Hepatocyte (in vitro differentiated cells): ENCODE results near the gene ZFHX2. TPM values are rescaled to one million over a fixed set of nuclear protein-coding genes. Genes with fewer than 3 reads are reported as not detected.
A peak's percentile ranks its signal among the peaks of the same experiment; 100 is the strongest.

Experiments used
- DNase-seq: peaks from one replicate; pipeline ENCODE4 v3.0.0-alpha.2; 2016; ENCODE audit warnings: low spot score
- H2AFZ ChIP-seq: fragments of 200-600 bp; sonication (generic); 2 replicates; pipeline ENCODE4 v1.6.0; 2016; ENCODE audit warnings: antibody characterized with exemption, mild to moderate bottlenecking
- H3K27ac ChIP-seq: fragments of 200-600 bp; sonication (generic); 2 replicates; pipeline ENCODE4 v1.5.1; 2016; ENCODE audit warnings: mild to moderate bottlenecking
- H3K27me3 ChIP-seq: fragments of 200-600 bp; sonication (generic); 2 replicates; pipeline ENCODE4 v1.6.1; 2016
- H3K36me3 ChIP-seq: fragments of 200-600 bp; sonication (generic); replicated peaks from 2 replicates; pipeline ENCODE4 v1.5.1; 2016; ENCODE audit warnings: low read depth; ENCODE audit not compliant: insufficient read depth
- H3K4me1 ChIP-seq: fragments of 200-600 bp; sonication (generic); 2 replicates; pipeline ENCODE4 v1.5.1; 2016; ENCODE audit warnings: mild to moderate bottlenecking, moderate library complexity; ENCODE audit not compliant: insufficient read depth
- H3K4me2 ChIP-seq: fragments of 200-600 bp; sonication (generic); 2 replicates; pipeline ENCODE4 v1.6.0; 2016
- H3K4me3 ChIP-seq: fragments of 200-600 bp; sonication (generic); 2 replicates; pipeline ENCODE4 v1.5.1; 2016; ENCODE audit warnings: mild to moderate bottlenecking
- H3K79me2 ChIP-seq: fragments of 200-600 bp; sonication (generic); 2 replicates; pipeline ENCODE4 v1.6.0; 2017; ENCODE audit warnings: mild to moderate bottlenecking
- H3K9me2 ChIP-seq: fragments of 200-600 bp; sonication (generic); replicated peaks from 2 replicates; pipeline ENCODE4 v1.6.0; 2017; ENCODE audit warnings: mild to moderate bottlenecking; ENCODE audit not compliant: insufficient read depth
- H3K9me3 ChIP-seq: fragments of 200-600 bp; sonication (generic); 2 replicates; pipeline ENCODE4 v1.5.1; 2016; ENCODE audit warnings: low read depth, mild to moderate bottlenecking
- H4K20me1 ChIP-seq: fragments of 200-600 bp; sonication (generic); 2 replicates; pipeline ENCODE4 v1.6.0; 2016; ENCODE audit warnings: mild to moderate bottlenecking; ENCODE audit not compliant: insufficient read depth, poor library complexity, severe bottlenecking
- EZH2 ChIP-seq: fragments of 200-600 bp; sonication (generic); IDR thresholded peaks from 2 replicates; pipeline ENCODE4 v1.6.1; 2016; ENCODE audit warnings: antibody characterized with exemption, mild to moderate bottlenecking, borderline replicate concordance
- EZH2phosphoT487 ChIP-seq: fragments of 200-600 bp; sonication (generic); IDR thresholded peaks from one replicate; pipeline ENCODE4 v1.6.1; 2018; ENCODE audit warnings: antibody characterized with exemption, mild to moderate bottlenecking, low read depth, moderate library complexity; ENCODE audit not compliant: unreplicated experiment, severe bottlenecking
- WGBS: methylation state at CpG from one replicate; pipeline ENCODE4 v1.1.6; 2016; ENCODE audit warnings: low lambda C conversion rate; ENCODE audit errors: missing lambda C conversion rate; 5-methylcytosine and 5-hydroxymethylcytosine counted together
- polyA plus RNA-seq: library from polyadenylated mRNA; unstranded; fragments of >200 nt; fragmentation: Nextera tagmentation; extraction: Ambion mirVana; gene quantifications from 2 replicates; pipeline ENCODE4 v1.2.1, GENCODE V29; 2016
- total RNA-seq: library from RNA; depleted of rRNA; stranded (reverse); fragments of >200 nt; gene quantifications from 2 replicates; pipeline ENCODE4 v1.2.3, GENCODE V29; 2014
- TF ChIP-seq, protein P1 (sequence below): fragments of 200-600 bp; sonication (generic); IDR thresholded peaks from 2 replicates; pipeline ENCODE4 v1.5.1; 2016; ENCODE audit warnings: antibody characterized with exemption, mild to moderate bottlenecking; ENCODE audit not compliant: poor library complexity

Gene ZFHX2
- total and polyA plus RNA-seq, 2 experiments from 2014 or later: 1.4 to 1.5 TPM

DNA sequence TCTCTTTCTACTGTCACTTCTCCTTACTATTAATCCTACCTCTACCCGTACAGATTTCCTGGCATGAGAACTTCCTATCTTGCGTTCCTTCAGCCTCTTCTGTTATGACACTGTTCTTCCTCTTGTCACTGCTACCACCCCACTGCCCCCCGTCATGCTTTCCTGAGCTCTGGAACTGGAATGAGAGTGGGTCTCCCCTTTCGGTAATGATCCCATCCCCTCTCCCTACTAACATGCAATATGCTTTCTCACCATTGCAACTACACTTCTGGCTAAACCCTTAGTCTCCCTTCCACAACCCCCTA is 20.9 kb upstream of the ZFHX2 start:
- no peak for DNase-seq
- H2AFZ ChIP-seq: no peak overlapping the region
- 91% methylated on average over 4 of the region's 4 CpGs for WGBS

DNA sequence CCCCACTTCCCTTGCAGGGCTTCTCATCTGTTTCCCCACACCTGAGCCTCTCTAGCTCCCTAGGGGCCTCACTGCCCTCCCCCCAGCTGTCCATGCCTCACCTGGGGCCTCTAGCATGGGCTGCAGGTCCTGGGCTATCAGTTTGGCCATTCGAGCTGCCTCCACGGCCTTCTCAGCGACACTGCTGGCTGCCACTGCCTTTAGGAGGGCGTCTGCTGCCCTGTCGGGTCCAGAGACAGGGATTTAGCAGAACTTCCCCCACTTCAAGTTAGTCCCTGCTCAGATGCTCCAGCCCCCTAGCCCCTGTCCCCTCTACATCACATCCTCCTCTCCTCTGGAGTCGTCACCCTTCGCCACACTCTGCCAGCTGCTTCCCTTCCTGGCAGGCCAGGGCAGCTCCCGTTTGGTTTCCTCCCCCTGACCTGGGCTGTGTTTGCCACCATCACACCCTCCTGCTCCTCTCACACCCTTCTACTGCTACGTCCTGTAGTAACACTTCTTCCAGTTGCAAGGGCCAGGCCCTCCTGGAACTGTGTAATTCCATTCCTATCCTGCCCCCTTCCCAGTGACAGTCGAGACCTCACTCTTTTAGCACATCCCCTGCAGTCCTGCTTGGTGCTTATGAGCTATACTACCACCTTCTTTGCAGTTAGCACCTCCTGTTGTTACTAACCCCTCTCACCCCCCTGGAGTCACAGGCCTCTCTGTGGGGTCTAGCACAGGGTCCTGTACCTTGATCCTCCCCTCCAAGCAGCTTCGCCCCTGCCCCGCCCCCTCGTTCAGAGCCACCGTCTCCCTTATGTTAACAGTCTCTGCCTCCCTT is 20.3 kb upstream of the ZFHX2 start:
- H2AFZ ChIP-seq: no peak overlapping the region

More for the DNA sequence above, 20.9 kb upstream of the ZFHX2 start:
- H3K27ac ChIP-seq: no peak overlapping the region
- H3K79me2 ChIP-seq: no peaks in the 10 kb centered on the region
- no peak overlapping the region for H3K4me3 ChIP-seq
- H3K36me3 ChIP-seq: no peaks in the 10 kb centered on the region
- H3K9me3 ChIP-seq: no peaks in the 10 kb centered on the region
- no peaks in the 10 kb centered on the region for H3K9me2 ChIP-seq
- no peaks in the 10 kb centered on the region for H4K20me1 ChIP-seq
- H3K4me2 ChIP-seq: no peak overlapping the region
- TF ChIP-seq EZH2phosphoT487 (no peak), EZH2 (no peak)
- TF ChIP-seq, protein P1, sequence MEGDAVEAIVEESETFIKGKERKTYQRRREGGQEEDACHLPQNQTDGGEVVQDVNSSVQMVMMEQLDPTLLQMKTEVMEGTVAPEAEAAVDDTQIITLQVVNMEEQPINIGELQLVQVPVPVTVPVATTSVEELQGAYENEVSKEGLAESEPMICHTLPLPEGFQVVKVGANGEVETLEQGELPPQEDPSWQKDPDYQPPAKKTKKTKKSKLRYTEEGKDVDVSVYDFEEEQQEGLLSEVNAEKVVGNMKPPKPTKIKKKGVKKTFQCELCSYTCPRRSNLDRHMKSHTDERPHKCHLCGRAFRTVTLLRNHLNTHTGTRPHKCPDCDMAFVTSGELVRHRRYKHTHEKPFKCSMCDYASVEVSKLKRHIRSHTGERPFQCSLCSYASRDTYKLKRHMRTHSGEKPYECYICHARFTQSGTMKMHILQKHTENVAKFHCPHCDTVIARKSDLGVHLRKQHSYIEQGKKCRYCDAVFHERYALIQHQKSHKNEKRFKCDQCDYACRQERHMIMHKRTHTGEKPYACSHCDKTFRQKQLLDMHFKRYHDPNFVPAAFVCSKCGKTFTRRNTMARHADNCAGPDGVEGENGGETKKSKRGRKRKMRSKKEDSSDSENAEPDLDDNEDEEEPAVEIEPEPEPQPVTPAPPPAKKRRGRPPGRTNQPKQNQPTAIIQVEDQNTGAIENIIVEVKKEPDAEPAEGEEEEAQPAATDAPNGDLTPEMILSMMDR: no peak
- peaks cover 19% of the 10 kb centered on the region for H3K4me1 ChIP-seq
- H3K27me3 ChIP-seq: peaks cover 43% of the 10 kb centered on the region

DNA sequence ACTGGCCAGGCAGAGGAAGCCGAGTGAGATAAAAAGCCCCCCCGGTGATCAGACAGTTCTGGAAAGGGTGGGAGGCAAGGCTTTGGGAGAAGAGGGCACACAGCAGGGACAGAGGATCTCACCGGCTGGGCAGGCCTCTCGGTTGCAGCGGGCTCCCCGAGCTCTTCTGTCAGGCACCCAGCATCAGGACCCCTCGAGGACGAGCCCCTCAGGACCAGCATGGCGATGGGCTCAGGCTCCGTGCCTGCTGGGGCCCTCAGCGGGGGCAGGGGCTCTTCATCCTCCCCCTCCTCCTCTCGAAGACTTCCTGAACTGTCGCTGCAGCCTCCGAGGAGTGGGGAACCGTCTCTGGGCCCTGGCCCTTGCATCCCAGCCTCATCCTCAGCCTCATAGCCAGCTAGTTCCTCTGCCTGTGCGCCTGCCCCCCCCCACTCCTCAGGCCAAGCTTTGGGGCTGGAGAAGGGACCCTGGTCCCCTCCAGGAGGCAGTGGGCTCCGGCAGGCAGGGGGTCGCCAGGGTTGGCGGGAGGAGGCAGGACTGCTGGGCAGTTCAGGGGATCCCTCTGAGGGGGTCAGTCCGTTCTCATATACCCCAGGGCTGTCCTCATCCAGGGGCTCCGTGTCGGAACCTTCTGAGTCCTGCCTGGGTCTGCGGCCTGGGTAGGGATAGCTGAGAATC is 19.4 kb upstream of the ZFHX2 start:
- Histone ChIP-seq H2AFZ (no peak overlapping the region), H3K4me2 (no peak overlapping the region), H3K9me2 (no peaks in the 10 kb centered on the region), H3K27ac (no peak overlapping the region), H3K36me3 (no peaks in the 10 kb centered on the region), H3K4me1 (peaks cover 16% of the 10 kb centered on the region), H3K79me2 (peaks cover 12% of the 10 kb centered on the region), H4K20me1 (no peaks in the 10 kb centered on the region), H3K4me3 (no peak overlapping the region), H3K9me3 (no peaks in the 10 kb centered on the region), H3K27me3 (peaks cover 28% of the 10 kb centered on the region)
- TF ChIP-seq EZH2phosphoT487: no peak
- TF ChIP-seq, protein P1: no peak
- no peak for TF ChIP-seq EZH2
- DNase-seq: peak; percentile 4
- WGBS: 86% methylated on average over 23 of the region's 23 CpGs

More for the DNA sequence above, 20.3 kb upstream of the ZFHX2 start:
- no peaks in the 10 kb centered on the region for H3K9me2 ChIP-seq
- H3K36me3 ChIP-seq: no peaks in the 10 kb centered on the region
- H3K79me2 ChIP-seq: peaks cover 2% of the 10 kb centered on the region
- no peaks in the 10 kb centered on the region for H3K9me3 ChIP-seq
- peak; percentile 4 for DNase-seq
- peaks cover 17% of the 10 kb centered on the region for H3K4me1 ChIP-seq
- peaks cover 37% of the 10 kb centered on the region for H3K27me3 ChIP-seq
- TF ChIP-seq, protein P1: no peak
- TF ChIP-seq EZH2phosphoT487 (no peak), EZH2 (no peak)
- 85% methylated on average over 13 of the region's 14 CpGs for WGBS
- no peak overlapping the region for H3K27ac ChIP-seq
- H3K4me3 ChIP-seq: no peak overlapping the region
- no peaks in the 10 kb centered on the region for H4K20me1 ChIP-seq
- H3K4me2 ChIP-seq: no peak overlapping the region
